Activated CD8-positive, alpha-beta T cell treated with anti-CD3 and anti-CD28 coated beads, Interleukin-2, amount 10 ng/mL, durations not matched to agents 7 days and 5 days (primary cell): Measurements from ENCODE around the gene ACSL5. TPM values are rescaled to one million over a fixed set of nuclear protein-coding genes. Genes with fewer than 3 reads are reported as not detected.

Source experiments
- ATAC-seq: fragments of 150-1000 bp; cut with Tn5 transposase; one replicate; pipeline ENCODE4 v1.10.0; 2021; ENCODE audit warnings: moderate library complexity
- CTCF ChIA-PET: fragments of 350-600 bp; sonication (Branson Sonifier 250); formaldehyde crosslinking; loops from one replicate; lab custom pipeline; 2021; ENCODE audit warnings: antibody characterized with exemption; lab: Charles Lee
- POLR2A ChIA-PET: fragments of 350-600 bp; sonication (Branson Sonifier 250); formaldehyde crosslinking; loops from one replicate; lab custom pipeline; 2021; ENCODE audit warnings: antibody characterized with exemption; lab: Charles Lee
- DNase-seq: peaks from one replicate; pipeline ENCODE4 v3.0.0-alpha.2; 2020
- H3K27ac Mint-ChIP-seq: one replicate; pipeline ENCODE4 v1.8.0; 2021; ENCODE audit warnings: mild to moderate bottlenecking, mixed read lengths
- H3K27me3 Mint-ChIP-seq: one replicate; pipeline ENCODE4 v1.8.0; 2021; ENCODE audit warnings: low read depth, mixed read lengths
- H3K36me3 Mint-ChIP-seq: one replicate; pipeline ENCODE4 v1.8.0; 2021; ENCODE audit warnings: low read depth, mixed read lengths
- H3K4me1 Mint-ChIP-seq: one replicate; pipeline ENCODE4 v1.8.0; 2021; ENCODE audit warnings: low read depth, mixed read lengths
- H3K4me3 Mint-ChIP-seq: one replicate; pipeline ENCODE4 v1.8.0; 2021; ENCODE audit warnings: mild to moderate bottlenecking, mixed read lengths
- H3K9me3 Mint-ChIP-seq: one replicate; pipeline ENCODE4 v1.8.0; 2022; ENCODE audit warnings: mixed read lengths; ENCODE audit not compliant: insufficient read depth
- total RNA-seq, 2 experiments: library from RNA; stranded (reverse); gene quantifications; one replicate each; pipeline ENCODE4 v1.2.3, GENCODE V29; 2021

Gene ACSL5
- total RNA-seq, 2 experiments from 2014 or later, result 50.7 to 53.1 TPM

DNA sequence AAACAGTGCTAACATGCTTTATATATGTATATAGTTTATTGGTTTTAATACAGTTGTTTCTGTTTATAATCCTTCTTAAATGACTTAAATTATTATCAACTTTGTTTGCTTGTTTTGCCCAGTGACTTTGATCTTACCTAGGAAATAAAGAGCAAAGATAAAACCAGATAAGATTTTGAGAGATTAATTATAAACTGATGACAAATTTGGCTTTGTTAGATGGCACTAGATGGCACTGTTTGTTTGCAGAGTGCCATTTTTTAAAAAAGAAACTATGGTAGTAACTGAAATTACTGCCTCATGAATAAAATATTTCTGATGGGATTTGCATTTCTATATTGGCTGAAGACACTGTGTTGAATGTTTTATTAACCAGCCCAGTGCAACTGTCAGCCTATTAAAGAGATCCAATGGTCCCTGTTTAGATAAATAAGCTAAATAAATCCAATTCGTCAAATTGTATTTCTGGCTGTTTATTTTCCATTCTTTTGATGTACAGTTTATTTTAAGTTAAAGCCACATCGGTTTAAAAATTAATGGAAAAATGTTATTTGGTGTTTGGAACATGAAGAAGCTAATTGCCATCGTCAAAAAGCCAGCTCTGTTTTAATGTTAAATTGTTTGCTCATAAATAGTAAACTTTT, 101.8 kb downstream of the ACSL5 start:
- no peak for DNase-seq
- Mint-ChIP-seq H3K9me3 (no peaks in the 10 kb centered on the region), H3K4me3 (no peak overlapping the region), H3K27ac (no peak overlapping the region), H3K4me1 (peaks cover 4% of the 10 kb centered on the region), H3K27me3 (no peaks in the 10 kb centered on the region), H3K36me3 (no peaks in the 10 kb centered on the region)
- CTCF ChIA-PET, result interaction anchor here (0.8 to 2.9 kb wide), 16 partner anchors 13 to 1087 kb away, joined by 3 to 14 read pairs (median 5); no protein-coding TSS in a partner anchor
- no peak for ATAC-seq
- POLR2A ChIA-PET, result interaction anchor here (1.3 kb wide), 1 partner anchor 910 kb away, joined by 3 read pairs; no protein-coding TSS in a partner anchor

Other genes with a start within 250 kb of the ACSL5 start
- 1 to 10 TPM; 6.1 to 7.1 TPM for gene GPAM, start 190.4 kb upstream of the ACSL5 start, total RNA-seq
- gene TECTB, start 90.7 kb upstream of the ACSL5 start, total RNA-seq, result not detected
- 10 to 100 TPM; 49.0 to 51.5 TPM for gene ZDHHC6, start 72.8 kb downstream of the ACSL5 start, total RNA-seq
- gene VTI1A, start 73.1 kb downstream of the ACSL5 start, total RNA-seq, result 10 to 100 TPM; 40.2 to 43.7 TPM